Transverse colon (tissue), 4 donors: ENCODE measurements around the gene TMEM151A.

Experiments used
- CTCF ChIP-seq, 5 experiments: fragments of 200-600 bp in 3 of 5; fragments of 450-650 bp in 2 of 5; sonication (generic) in 3 of 5; IDR thresholded peaks; 1 replicate in 2 of 5; 2 replicates in 3 of 5; pipeline ENCODE4 v1.5.1; 2016 to 2017; ENCODE audit warnings: antibody characterized with exemption in 5 of 5, inconsistent platforms in 3 of 5, mild to moderate bottlenecking in 2 of 5, moderate library complexity in 1 of 5
- EP300 ChIP-seq: sonication (generic); formaldehyde crosslinking; IDR thresholded peaks from one replicate; pipeline ENCODE4 v1.6.1; 2017; ENCODE audit warnings: antibody characterized with exemption, low read depth
- POLR2A ChIP-seq: fragments of 450-650 bp; IDR thresholded peaks from one replicate; pipeline ENCODE4 v1.6.1; 2016; ENCODE audit warnings: antibody characterized with exemption, mild to moderate bottlenecking, moderate library complexity
- POLR2AphosphoS5 ChIP-seq, 3 donors: sonication (generic); formaldehyde crosslinking; IDR thresholded peaks; one replicate each; pipeline ENCODE4 v1.6.1; 2016; ENCODE audit warnings: antibody characterized with exemption in 3 of 3

- TF ChIP-seq CTCF (IDR thresholded peaks at IDR 0.05): no peak
- TF ChIP-seq EP300: no peak
- TF ChIP-seq POLR2A: no peak
- TF ChIP-seq POLR2AphosphoS5 (IDR thresholded peaks at IDR 0.05): no peak
Observed at GRCh38 chr11:66323684-66324083, 32.0 kb downstream of the TMEM151A start.
